Psoas muscle (tissue), 8 donors: ENCODE results near the gene SDR9C7. TPM values are rescaled to one million over a fixed set of nuclear protein-coding genes. Genes with fewer than 3 reads are reported as not detected.

Experiments used
- ATAC-seq, 4 donors: fragments of 200-7000 bp; cut with Tn5 transposase; one replicate each; pipeline ENCODE4 v1.9.1; 2020; ENCODE audit warnings: moderate library complexity in 3 of 4, mild to moderate bottlenecking in 2 of 4
- DNase-seq, 2 donors: peaks; one replicate each; pipeline ENCODE4 v3.0.0-alpha.2; 2020
- H3K27ac ChIP-seq: fragments of 200-600 bp; one replicate; pipeline ENCODE4 v1.8.0; 2022
- H3K27me3 ChIP-seq, 3 donors: fragments of 200-600 bp in 1 of 3; one replicate each; pipeline versions ENCODE4 v1.6.1 to v1.8.0; 2013 to 2022; ENCODE audit warnings: low read length in 2 of 3, mild to moderate bottlenecking in 2 of 3, moderate library complexity in 1 of 3; ENCODE audit not compliant: insufficient read depth in 3 of 3
- H3K36me3 ChIP-seq, 2 donors: fragments of 200-600 bp in 1 of 2; one replicate each; pipeline versions ENCODE4 v1.6.1 to v1.8.0; 2013 to 2022; ENCODE audit warnings: low read depth in 1 of 2, mild to moderate bottlenecking in 1 of 2, moderate library complexity in 1 of 2; ENCODE audit not compliant: insufficient read depth in 1 of 2
- H3K4me1 ChIP-seq: fragments of 200-600 bp; one replicate; pipeline ENCODE4 v1.8.0; 2022
- H3K4me3 ChIP-seq: fragments of 200-600 bp; one replicate; pipeline ENCODE4 v1.8.0; 2022; ENCODE audit warnings: mild to moderate bottlenecking
- H3K9me3 ChIP-seq: fragments of 200-600 bp; one replicate; pipeline ENCODE4 v1.8.0; 2022
- WGBS, 3 donors: extraction: QIAGEN DNeasy Blood & Tissue Kit; methylation state at CpG; one replicate each; pipeline versions ENCODE4 v1.1.6 to v1.1.7; 2013; 5-methylcytosine and 5-hydroxymethylcytosine counted together
- intact Hi-C, 2 donors: fragments of 100-400 bp; cut with DNase I; formaldehyde crosslinking; loops; one replicate each; pipeline versions ENCODE4 v1.11.0 to v1.14.2; 2022
- polyA plus RNA-seq, 3 donors: library from polyadenylated mRNA; stranded (reverse); fragments of 200-250 nt; gene quantifications; one replicate each; pipeline ENCODE4 v1.2.3, GENCODE V29; 2013
- total RNA-seq, 4 donors: library from RNA; stranded (reverse); fragmentation: NEBNext Ultra II Directional in 2 of 4; extraction: Animal tissue kit (Norgen Biotek cat#: 25700) in 2 of 4; gene quantifications; one replicate each; pipeline versions ENCODE4 v1.2.1 to v1.2.4, GENCODE V29; 2021 to 2023
- TF ChIP-seq, protein P1 (sequence below): fragments of 200-600 bp; IDR thresholded peaks from one replicate; pipeline ENCODE4 v1.8.0; 2022; ENCODE audit warnings: antibody characterized with exemption
- donor health status: healthy with polysubstance abuse.
- donor health status: DM: no; HTN: no; CAD: no; lungs with moderate emphysema.
- donor health status: Bipolar disorder and iron deficiency.
- donor health status: healthy.
- donor health status: DM: yes; HTN: yes; CAD: no.
- donor health status: DM: no; HTN: no; CAD: no.
- donor health status: DM: no; HTN: no; CAD: no.
- donor health status: DM: yes; HTN: yes; CAD: no.

The SDR9C7 gene
- total and polyA plus RNA-seq, 7 donors: 0.07 to 0.97 (median 0.22) TPM; not detected in 1

DNA sequence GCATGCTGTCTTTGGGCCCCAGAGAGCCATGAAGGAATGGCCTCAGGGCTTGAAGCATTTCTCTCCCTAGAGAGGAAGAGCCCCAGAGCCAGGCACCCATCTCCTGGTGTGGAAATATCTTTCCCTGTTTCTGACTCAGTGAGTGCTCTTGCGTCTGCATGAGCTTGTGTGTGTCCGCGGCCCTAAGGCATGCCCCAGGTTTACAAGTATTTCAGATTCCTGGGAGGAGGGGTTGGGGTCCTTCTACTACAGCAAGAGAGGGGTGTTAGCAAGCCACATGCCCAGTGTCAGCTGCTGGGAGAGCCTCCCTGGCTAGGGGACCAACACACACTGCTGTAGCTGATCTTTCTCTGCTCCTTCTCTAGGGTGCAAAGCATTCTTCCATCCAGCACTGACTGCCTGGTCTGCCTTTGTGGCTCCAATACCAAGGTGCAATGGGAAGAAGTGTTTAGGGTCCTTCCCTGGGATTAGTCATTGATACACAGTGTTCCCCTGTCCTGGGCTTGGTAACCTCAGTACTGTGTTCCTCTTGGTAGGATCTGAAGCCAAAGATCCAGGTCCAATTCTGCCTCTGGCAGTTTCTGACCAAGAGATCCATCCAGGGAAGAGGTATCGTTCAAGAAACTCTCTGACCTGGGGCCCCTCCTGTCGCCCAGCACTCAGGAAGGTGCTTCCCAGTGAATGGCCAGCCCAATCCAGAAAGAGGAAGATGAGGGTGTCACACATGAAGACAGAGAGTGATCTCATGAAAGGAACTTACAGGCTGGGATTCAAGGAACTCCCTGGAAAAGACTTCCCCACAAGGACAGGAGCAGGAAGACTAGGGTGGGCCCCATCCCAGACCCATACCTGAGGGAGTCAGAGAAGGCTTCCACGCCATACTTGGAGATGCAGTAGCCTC is 20.1 kb upstream of the SDR9C7 start:
- Histone ChIP-seq H3K27me3 (no peaks in the 10 kb centered on the region), H3K9me3 (no peaks in the 10 kb centered on the region), H3K4me1 (no peaks in the 10 kb centered on the region), H3K27ac (no peak overlapping the region), H3K4me3 (no peak overlapping the region), H3K36me3 (peaks cover 0 to 6% of the 10 kb centered on the region in 2 donors)
- no peak for ATAC-seq
- intact Hi-C loops: no loop called here
- WGBS, 3 donors: 93 to 95% (median 93%) methylated on average over 6 of the region's 6 CpGs
- DNase-seq: no peak
- TF ChIP-seq, protein P1, sequence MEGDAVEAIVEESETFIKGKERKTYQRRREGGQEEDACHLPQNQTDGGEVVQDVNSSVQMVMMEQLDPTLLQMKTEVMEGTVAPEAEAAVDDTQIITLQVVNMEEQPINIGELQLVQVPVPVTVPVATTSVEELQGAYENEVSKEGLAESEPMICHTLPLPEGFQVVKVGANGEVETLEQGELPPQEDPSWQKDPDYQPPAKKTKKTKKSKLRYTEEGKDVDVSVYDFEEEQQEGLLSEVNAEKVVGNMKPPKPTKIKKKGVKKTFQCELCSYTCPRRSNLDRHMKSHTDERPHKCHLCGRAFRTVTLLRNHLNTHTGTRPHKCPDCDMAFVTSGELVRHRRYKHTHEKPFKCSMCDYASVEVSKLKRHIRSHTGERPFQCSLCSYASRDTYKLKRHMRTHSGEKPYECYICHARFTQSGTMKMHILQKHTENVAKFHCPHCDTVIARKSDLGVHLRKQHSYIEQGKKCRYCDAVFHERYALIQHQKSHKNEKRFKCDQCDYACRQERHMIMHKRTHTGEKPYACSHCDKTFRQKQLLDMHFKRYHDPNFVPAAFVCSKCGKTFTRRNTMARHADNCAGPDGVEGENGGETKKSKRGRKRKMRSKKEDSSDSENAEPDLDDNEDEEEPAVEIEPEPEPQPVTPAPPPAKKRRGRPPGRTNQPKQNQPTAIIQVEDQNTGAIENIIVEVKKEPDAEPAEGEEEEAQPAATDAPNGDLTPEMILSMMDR: no peak

DNA sequence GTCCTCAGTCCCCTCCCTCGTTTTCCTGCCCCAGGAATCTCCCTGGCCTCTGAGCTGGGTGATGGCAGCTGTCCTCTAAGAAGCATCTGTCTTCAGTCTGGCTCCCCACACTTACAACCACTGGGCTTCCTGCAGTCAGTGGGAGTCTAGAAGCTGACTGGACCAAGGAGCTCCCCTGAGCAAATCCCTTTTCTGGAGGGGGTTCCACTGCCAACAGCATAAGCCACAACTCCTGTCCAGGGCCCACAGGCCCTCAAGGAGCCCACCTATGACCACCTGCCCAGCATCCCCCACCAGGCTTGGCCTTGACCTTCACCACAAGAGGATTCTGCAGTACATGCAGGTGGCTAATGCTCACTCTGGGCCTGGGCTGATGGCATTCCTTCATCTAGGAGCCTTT is 19.1 kb upstream of the SDR9C7 start:
- Histone ChIP-seq H3K4me3 (no peak overlapping the region), H3K36me3 (peaks cover 0 to 6% of the 10 kb centered on the region in 2 donors), H3K27me3 (no peaks in the 10 kb centered on the region), H3K4me1 (no peaks in the 10 kb centered on the region), H3K27ac (no peak overlapping the region), H3K9me3 (no peaks in the 10 kb centered on the region)
- WGBS, 3 donors: 10 to 24% (median 13%) methylated on average over 1 of the region's 1 CpG
- no peak for DNase-seq
- intact Hi-C loops: no loop called here
- ATAC-seq: no peak
- TF ChIP-seq, protein P1: no peak

DNA sequence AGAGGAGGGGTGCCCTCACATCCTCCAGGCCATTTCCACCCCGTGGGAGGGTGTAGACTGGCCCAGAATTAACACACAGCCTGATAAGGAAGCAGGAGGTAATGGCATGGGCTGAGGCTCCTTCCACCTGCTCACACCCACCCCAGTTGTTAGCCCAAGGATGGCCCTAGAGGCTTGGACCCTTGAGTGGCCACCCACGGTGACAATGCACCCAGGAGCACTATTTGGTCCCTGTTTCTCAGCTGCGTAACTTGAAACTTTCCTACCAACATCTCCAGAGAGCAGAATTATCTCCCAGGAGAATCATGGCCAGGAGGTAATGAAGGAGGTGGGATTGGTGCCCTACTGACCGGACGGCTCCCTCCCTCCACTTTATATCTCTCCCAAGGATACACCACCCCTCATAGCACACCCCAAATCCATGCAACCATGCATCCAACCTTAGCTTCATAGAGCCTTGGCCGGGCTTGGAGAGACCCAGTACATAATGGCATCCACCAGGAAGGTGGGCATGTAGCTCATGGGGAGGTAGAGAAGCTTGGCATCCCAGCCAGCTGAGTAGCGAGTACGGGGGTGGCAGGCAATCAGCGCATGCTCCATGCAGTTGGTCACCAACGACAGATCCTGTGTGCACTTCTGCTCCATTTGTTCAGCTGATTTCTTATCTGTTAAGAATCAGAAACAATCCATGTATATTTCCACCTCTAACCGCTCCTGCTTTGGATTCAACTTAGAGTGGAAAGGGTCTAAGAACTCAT is 17.6 kb upstream of the SDR9C7 start:
- DNase-seq (no peak), ATAC-seq (no peak)
- WGBS, 3 donors: 85% methylated on average over 11 of the region's 11 CpGs
- Histone ChIP-seq H3K27ac (no peak overlapping the region), H3K4me1 (no peaks in the 10 kb centered on the region), H3K9me3 (no peaks in the 10 kb centered on the region), H3K36me3 (peaks cover 0 to 6% of the 10 kb centered on the region in 2 donors), H3K27me3 (no peaks in the 10 kb centered on the region), H3K4me3 (no peak overlapping the region)
- intact Hi-C loops: no loop called here
- TF ChIP-seq, protein P1: no peak

DNA sequence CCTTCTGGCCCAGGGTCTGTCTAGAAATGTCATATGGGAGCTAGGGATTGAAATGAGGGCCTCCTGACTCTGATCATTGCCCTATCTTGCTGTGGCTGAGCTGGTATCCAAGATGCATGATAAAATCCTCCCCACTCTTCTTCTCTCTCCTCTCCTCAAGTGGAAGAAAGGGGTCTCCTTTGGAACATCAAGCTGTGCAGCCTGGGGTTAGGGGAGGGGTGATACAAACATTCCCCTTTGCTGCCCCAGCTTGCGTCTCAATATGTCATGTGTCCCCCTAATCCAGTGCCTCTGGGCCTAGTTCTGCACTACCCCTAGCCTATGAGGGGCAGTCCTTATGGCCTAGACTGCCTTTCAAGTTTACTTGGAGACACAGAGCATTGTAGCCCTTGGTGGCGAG is 14.7 kb upstream of the SDR9C7 start:
- no peaks in the 10 kb centered on the region for H3K9me3 ChIP-seq

More for the DNA sequence above, 14.7 kb upstream of the SDR9C7 start:
- intact Hi-C loops: no loop called here
- DNase-seq: no peak
- TF ChIP-seq, protein P1: no peak
- H3K4me3 ChIP-seq: no peak overlapping the region
- peaks cover 0 to 6% of the 10 kb centered on the region in 2 donors for H3K36me3 ChIP-seq
- no peaks in the 10 kb centered on the region for H3K4me1 ChIP-seq
- ATAC-seq: no peak
- WGBS, 3 donors: 98 to 100% (median 100%) methylated on average over 2 of the region's 2 CpGs
- H3K27me3 ChIP-seq: no peaks in the 10 kb centered on the region
- no peak overlapping the region for H3K27ac ChIP-seq
